Astrocyte (in vitro differentiated cells and primary cell): Measurements from ENCODE around the gene REXO2. TPM values are rescaled to one million over a fixed set of nuclear protein-coding genes. Genes with fewer than 3 reads are reported as not detected.

ENCODE experiments used
- DNase-seq: peaks from one replicate; pipeline ENCODE4 v3.0.0-alpha.2; 2010; ENCODE audit warnings: low read depth
- FAIRE-seq: peaks from 2 replicates; lab custom pipeline; 2011; peaks lifted over from hg19 to GRCh38; lab: Jason Lieb, UNC
- H2AFZ ChIP-seq: 2 replicates; pipeline ENCODE4 v1.6.0; 2012; ENCODE audit warnings: low read depth, low read length, inconsistent platforms
- H3K27ac ChIP-seq: 2 replicates; pipeline ENCODE4 v1.5.1; 2011; ENCODE audit warnings: low read depth, low read length, inconsistent platforms
- H3K27me3 ChIP-seq: 2 replicates; pipeline ENCODE4 v1.6.0; 2011; ENCODE audit warnings: low read length, inconsistent platforms; ENCODE audit not compliant: insufficient read depth
- H3K36me3 ChIP-seq: 2 replicates; pipeline ENCODE4 v1.5.1; 2011; ENCODE audit warnings: low read length, inconsistent platforms; ENCODE audit not compliant: insufficient read depth
- H3K4me1 ChIP-seq: 2 replicates; pipeline ENCODE4 v1.5.1; 2011; ENCODE audit warnings: low read length, inconsistent platforms; ENCODE audit not compliant: insufficient read depth
- H3K4me2 ChIP-seq: 2 replicates; pipeline ENCODE4 v1.6.0; 2012; ENCODE audit warnings: low read length, inconsistent platforms
- H3K4me3 ChIP-seq: 2 replicates; pipeline ENCODE4 v1.5.1; 2011; ENCODE audit warnings: low read depth, mild to moderate bottlenecking, low read length, inconsistent platforms; ENCODE audit not compliant: insufficient read depth
- H3K79me2 ChIP-seq: 2 replicates; pipeline ENCODE4 v1.6.0; 2012; ENCODE audit warnings: mild to moderate bottlenecking, low read length, inconsistent platforms; ENCODE audit not compliant: insufficient read depth
- H3K9ac ChIP-seq: 2 replicates; pipeline ENCODE4 v1.6.0; 2012; ENCODE audit warnings: mild to moderate bottlenecking, low read length, inconsistent platforms
- H3K9me3 ChIP-seq: 2 replicates; pipeline ENCODE4 v1.5.1; 2012; ENCODE audit warnings: low read depth, mild to moderate bottlenecking, low read length, inconsistent platforms; ENCODE audit not compliant: insufficient read depth
- H4K20me1 ChIP-seq: 2 replicates; pipeline ENCODE4 v1.6.0; 2012; ENCODE audit warnings: low read length, inconsistent platforms; ENCODE audit not compliant: insufficient read depth
- H3K27ac Mint-ChIP-seq: one replicate; pipeline ENCODE4 v1.8.0; 2021; ENCODE audit warnings: mild to moderate bottlenecking, mixed read lengths; ENCODE audit not compliant: unreplicated experiment
- H3K27me3 Mint-ChIP-seq: one replicate; pipeline ENCODE4 v1.8.0; 2021; ENCODE audit warnings: low read depth, mixed read lengths; ENCODE audit not compliant: unreplicated experiment
- H3K36me3 Mint-ChIP-seq: one replicate; pipeline ENCODE4 v1.8.0; 2021; ENCODE audit warnings: low read depth, mixed read lengths; ENCODE audit not compliant: unreplicated experiment
- H3K4me1 Mint-ChIP-seq: one replicate; pipeline ENCODE4 v1.8.0; 2021; ENCODE audit warnings: low read depth, mixed read lengths; ENCODE audit not compliant: unreplicated experiment
- H3K4me3 Mint-ChIP-seq: one replicate; pipeline ENCODE4 v1.8.0; 2021; ENCODE audit warnings: mild to moderate bottlenecking, moderate library complexity, mixed read lengths; ENCODE audit not compliant: unreplicated experiment
- H3K9me3 Mint-ChIP-seq: one replicate; pipeline ENCODE4 v1.8.0; 2021; ENCODE audit warnings: mild to moderate bottlenecking, mixed read lengths; ENCODE audit not compliant: unreplicated experiment
- EZH2 ChIP-seq: IDR thresholded peaks from 2 replicates; pipeline ENCODE4 v1.6.1; 2012; ENCODE audit warnings: mild to moderate bottlenecking, low read length, inconsistent platforms; ENCODE audit not compliant: insufficient read depth
- total RNA-seq: library from RNA; stranded (reverse); gene quantifications from 2 replicates; pipeline ENCODE4 v1.2.1, GENCODE V29; 2021
- TF ChIP-seq, protein P1 (sequence below): IDR thresholded peaks from 2 replicates; pipeline ENCODE4 v1.5.1; 2011; ENCODE audit warnings: low read depth, mild to moderate bottlenecking, inconsistent platforms, low read length, moderate library complexity; ENCODE audit not compliant: insufficient read depth

REXO2 gene
- total RNA-seq, 1 donor from 2014 or later = 181 TPM

DNA sequence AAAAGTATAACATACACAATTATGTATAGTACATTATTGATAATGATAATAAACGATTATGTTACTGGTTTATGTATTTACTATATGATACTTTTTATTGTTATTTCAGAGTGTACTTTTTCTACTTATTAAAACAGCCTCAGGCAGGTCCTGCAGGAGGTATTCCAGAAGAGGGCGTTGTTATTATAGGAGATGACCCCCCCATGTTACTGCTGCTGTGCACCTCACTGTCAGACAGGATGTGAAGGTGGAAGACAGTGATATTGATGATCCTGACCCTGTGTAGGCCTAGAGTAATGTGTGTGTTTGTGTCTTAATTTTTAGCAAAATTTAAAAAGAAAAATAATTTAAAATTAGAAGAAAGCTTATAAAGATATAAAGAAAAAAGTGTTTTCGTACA lies 57.6 kb downstream of the REXO2 start:
- Histone ChIP-seq H3K36me3 (no peaks in the 10 kb centered on the region), H4K20me1 (no peaks in the 10 kb centered on the region), H3K4me1 (no peaks in the 10 kb centered on the region), H3K27ac (no peak overlapping the region), H3K79me2 (no peaks in the 10 kb centered on the region), H2AFZ (no peak overlapping the region), H3K4me3 (no peak overlapping the region), H3K9ac (no peak overlapping the region), H3K4me2 (no peak overlapping the region), H3K9me3 (no peaks in the 10 kb centered on the region), H3K27me3 (no peaks in the 10 kb centered on the region)
- Mint-ChIP-seq H3K27me3 (no peaks in the 10 kb centered on the region), H3K36me3 (no peaks in the 10 kb centered on the region), H3K4me1 (no peaks in the 10 kb centered on the region), H3K9me3 (no peaks in the 10 kb centered on the region), H3K27ac (no peak overlapping the region), H3K4me3 (no peak overlapping the region)
- TF ChIP-seq, protein P1, sequence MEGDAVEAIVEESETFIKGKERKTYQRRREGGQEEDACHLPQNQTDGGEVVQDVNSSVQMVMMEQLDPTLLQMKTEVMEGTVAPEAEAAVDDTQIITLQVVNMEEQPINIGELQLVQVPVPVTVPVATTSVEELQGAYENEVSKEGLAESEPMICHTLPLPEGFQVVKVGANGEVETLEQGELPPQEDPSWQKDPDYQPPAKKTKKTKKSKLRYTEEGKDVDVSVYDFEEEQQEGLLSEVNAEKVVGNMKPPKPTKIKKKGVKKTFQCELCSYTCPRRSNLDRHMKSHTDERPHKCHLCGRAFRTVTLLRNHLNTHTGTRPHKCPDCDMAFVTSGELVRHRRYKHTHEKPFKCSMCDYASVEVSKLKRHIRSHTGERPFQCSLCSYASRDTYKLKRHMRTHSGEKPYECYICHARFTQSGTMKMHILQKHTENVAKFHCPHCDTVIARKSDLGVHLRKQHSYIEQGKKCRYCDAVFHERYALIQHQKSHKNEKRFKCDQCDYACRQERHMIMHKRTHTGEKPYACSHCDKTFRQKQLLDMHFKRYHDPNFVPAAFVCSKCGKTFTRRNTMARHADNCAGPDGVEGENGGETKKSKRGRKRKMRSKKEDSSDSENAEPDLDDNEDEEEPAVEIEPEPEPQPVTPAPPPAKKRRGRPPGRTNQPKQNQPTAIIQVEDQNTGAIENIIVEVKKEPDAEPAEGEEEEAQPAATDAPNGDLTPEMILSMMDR = no peak
- no peak for TF ChIP-seq EZH2
- no peak for DNase-seq
- FAIRE-seq = no peak

DNA sequence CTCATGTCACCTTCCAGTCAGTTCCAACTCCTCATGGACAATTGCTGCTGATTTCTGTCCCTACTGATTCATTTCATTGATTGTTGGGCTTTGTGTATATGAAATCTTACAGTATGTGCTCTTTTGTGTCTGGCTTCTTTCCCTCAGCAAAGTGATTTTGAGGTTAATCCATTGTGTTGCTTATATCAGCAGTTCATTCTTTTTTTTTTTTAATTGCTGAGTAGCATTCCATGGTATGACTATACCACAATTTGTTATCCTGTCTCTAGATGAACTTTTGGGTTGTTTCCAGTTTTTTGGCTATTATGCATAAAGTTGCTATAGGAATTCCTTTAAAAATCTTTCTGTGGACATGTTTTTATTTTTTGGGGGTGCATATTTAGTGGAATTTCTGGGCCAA lies 60.5 kb downstream of the REXO2 start:
- FAIRE-seq (no peak), DNase-seq (peak; percentile 25)
- Mint-ChIP-seq H3K4me1 (no peaks in the 10 kb centered on the region), H3K36me3 (no peaks in the 10 kb centered on the region), H3K27ac (no peak overlapping the region), H3K9me3 (no peaks in the 10 kb centered on the region), H3K4me3 (no peak overlapping the region), H3K27me3 (no peaks in the 10 kb centered on the region)
- no peak overlapping the region for H3K4me3 ChIP-seq
- TF ChIP-seq, protein P1 = no peak
- H2AFZ ChIP-seq = no peak overlapping the region
- H3K36me3 ChIP-seq = no peaks in the 10 kb centered on the region
- H3K27me3 ChIP-seq = no peaks in the 10 kb centered on the region
- H3K9me3 ChIP-seq = no peaks in the 10 kb centered on the region
- H3K27ac ChIP-seq = no peak overlapping the region
- H3K9ac ChIP-seq = no peak overlapping the region
- H3K4me2 ChIP-seq = no peak overlapping the region
- H3K4me1 ChIP-seq = no peaks in the 10 kb centered on the region
- no peaks in the 10 kb centered on the region for H3K79me2 ChIP-seq
- H4K20me1 ChIP-seq = no peaks in the 10 kb centered on the region

Other genes starting within 250 kb of the REXO2 start
- gene NNMT, start 143.1 kb upstream of the REXO2 start, total RNA-seq = 394 and 527 TPM in 2 replicates
- 2.2 and 2.9 TPM in 2 replicates for gene C11orf71, start 39.0 kb upstream of the REXO2 start, total RNA-seq
- 49.3 and 50.5 TPM in 2 replicates for gene RBM7, start 38.8 kb upstream of the REXO2 start, total RNA-seq
- gene NXPE1, start 120.4 kb downstream of the REXO2 start, total RNA-seq = not detected in 2 replicates
- not detected in 2 replicates for gene NXPE4, start 156.3 kb downstream of the REXO2 start, total RNA-seq
- 0.11 and 0.41 TPM in 2 replicates for gene NXPE2, start 239.1 kb downstream of the REXO2 start, total RNA-seq